Measurements from ENCODE around the gene HKDC1.
A peak's percentile ranks its signal among the peaks of the same experiment; 100 is the strongest.

HKDC1 gene

DNA sequence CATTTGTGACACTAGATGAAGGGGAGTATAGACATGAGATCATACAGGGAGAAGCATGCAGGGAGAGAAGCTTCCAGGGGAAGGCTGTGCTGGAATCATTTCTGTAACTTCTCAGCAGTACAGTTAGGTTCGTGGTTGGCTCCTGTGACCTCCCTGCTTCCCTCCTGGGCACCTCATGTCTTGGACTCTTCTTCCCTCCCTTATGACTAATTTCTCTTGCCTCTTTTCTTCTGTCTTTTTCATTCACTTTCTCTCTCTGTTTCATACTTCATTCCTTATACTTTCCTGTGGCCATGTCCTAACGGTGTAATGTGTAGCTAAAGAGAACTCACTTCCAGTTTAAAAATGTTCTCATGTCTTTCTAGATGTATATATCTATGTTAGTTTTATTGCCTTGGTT is 19.1 kb upstream of the HKDC1 start:
- Histone ChIP-seq H3K27me3 (ENCODE audit: insufficient read depth, low read length) (no peaks in the 10 kb centered on the region), H2AFZ (ENCODE audit: low read length, unreplicated experiment) (no peak overlapping the region), H3K36me3 (ENCODE audit: insufficient read depth, low read length) (peaks cover 6% of the 10 kb centered on the region), H3K4me1 (ENCODE audit: control insufficient read depth, insufficient read depth, low read length, unreplicated experiment) (peaks cover 3% of the 10 kb centered on the region), H3K27ac (ENCODE audit: low read depth, low read length) (no peak overlapping the region), H3K79me2 (ENCODE audit: control insufficient read depth, insufficient read depth, low read length, unreplicated experiment) (no peaks in the 10 kb centered on the region), H3K4me3 (ENCODE audit: low read depth, low read length) (no peak overlapping the region)

GRCh38 chr10:69202332-69202731 is 17.8 kb upstream of the HKDC1 start:
- H3K79me2 ChIP-seq (ENCODE audit: control insufficient read depth, insufficient read depth, low read length, unreplicated experiment), result no peaks in the 10 kb centered on the region
- H3K4me1 ChIP-seq (ENCODE audit: control insufficient read depth, insufficient read depth, low read length, unreplicated experiment), result peaks cover 3% of the 10 kb centered on the region
- no peak overlapping the region for H2AFZ ChIP-seq (ENCODE audit: low read length, unreplicated experiment)
- no peak overlapping the region for H3K4me3 ChIP-seq (ENCODE audit: low read depth, low read length)
- peaks cover 9% of the 10 kb centered on the region for H3K36me3 ChIP-seq (ENCODE audit: insufficient read depth, low read length)
- H3K27me3 ChIP-seq (ENCODE audit: insufficient read depth, low read length), result no peaks in the 10 kb centered on the region
- no peak overlapping the region for H3K27ac ChIP-seq (ENCODE audit: low read depth, low read length)

DNA sequence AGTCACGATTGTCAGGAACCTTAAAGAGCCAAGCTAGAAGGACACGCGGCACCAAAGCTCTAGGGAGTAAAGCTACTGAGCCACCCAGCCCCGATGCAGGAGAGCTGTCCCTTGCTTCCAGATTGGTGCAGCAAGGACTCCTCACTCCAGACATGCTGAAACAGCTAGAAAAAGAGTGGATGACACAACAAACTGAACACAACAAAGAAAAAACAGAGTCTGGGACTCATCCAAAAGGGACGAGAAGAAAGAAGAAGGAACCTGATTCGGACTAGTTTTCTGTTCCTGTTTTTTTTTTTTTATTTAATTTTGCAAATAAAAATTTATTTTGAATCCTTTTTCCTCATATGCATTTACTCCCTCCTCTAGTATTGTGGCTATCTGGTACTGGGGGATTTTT is 11.4 kb upstream of the HKDC1 start:
- Histone ChIP-seq H3K79me2 (ENCODE audit: control insufficient read depth, insufficient read depth, low read length, unreplicated experiment) (no peaks in the 10 kb centered on the region), H3K27me3 (ENCODE audit: insufficient read depth, low read length) (no peaks in the 10 kb centered on the region), H3K4me1 (ENCODE audit: control insufficient read depth, insufficient read depth, low read length, unreplicated experiment) (no peaks in the 10 kb centered on the region), H2AFZ (ENCODE audit: low read length, unreplicated experiment) (no peak overlapping the region), H3K36me3 (ENCODE audit: insufficient read depth, low read length) (peaks cover 17% of the 10 kb centered on the region; the same call in 1 of the 2 replicates), H3K4me3 (ENCODE audit: low read depth, low read length) (no peak overlapping the region), H3K27ac (ENCODE audit: low read depth, low read length) (no peak overlapping the region)

DNA sequence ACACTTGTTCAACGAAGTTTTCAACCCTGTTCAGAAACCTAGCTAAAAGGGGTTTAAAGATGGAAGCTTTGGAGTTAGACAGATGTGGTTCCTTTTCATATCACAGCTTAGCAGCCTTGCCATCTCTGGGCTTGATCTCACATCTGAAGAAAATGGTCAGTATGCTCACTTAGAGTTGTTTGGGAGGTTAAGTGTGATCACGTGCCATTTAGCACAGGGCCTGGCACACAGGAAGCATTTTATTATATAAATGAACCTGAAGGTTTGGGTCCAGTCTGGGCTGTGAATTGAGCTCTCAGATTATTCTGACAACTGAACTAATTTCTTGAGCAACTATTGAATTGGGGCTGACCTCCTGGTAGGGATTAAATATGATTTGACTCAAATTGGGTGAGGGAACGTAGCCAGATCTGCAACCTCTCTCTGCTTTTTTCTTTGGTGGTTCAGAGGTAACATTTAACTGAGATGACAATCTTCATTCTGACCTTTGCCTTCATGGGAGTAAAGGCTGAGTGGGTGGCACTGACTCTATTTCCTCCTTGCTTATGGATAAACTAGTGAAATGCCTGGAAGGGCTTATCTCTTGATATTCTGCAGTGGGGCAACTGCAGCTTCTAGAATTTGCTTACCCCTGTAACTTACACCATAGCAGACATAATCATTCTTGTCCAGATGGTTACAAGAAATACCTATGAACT is 10.2 kb upstream of the HKDC1 start:
- H3K4me3 ChIP-seq (ENCODE audit: low read depth, low read length), result no peak overlapping the region

DNA sequence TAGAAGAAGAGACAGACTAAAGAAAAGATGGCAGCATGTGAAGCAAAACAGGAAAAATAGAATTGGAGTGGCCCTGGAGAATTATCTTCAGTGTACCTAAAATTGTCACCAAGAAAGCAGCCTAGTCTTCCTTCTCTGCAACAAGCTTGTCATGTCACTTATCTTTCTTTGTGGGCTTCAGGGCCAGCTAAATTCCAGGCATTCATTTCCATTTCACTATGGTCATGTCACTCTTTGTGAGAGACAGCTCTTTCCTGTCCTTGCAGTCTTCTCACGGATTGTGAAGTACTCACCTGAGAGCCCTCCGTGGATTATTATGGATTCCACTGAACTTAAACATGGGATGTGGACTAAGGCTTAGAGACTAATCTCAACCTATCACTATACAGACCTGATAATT is 9.0 kb upstream of the HKDC1 start:
- Histone ChIP-seq H2AFZ (ENCODE audit: low read length, unreplicated experiment) (no peak overlapping the region), H3K79me2 (ENCODE audit: control insufficient read depth, insufficient read depth, low read length, unreplicated experiment) (no peaks in the 10 kb centered on the region), H3K4me1 (ENCODE audit: control insufficient read depth, insufficient read depth, low read length, unreplicated experiment) (peaks cover 5% of the 10 kb centered on the region)

More for the DNA sequence above, 10.2 kb upstream of the HKDC1 start:
- peaks cover 17% of the 10 kb centered on the region; the same call in 1 of the 2 replicates for H3K36me3 ChIP-seq (ENCODE audit: insufficient read depth, low read length)
- no peaks in the 10 kb centered on the region for H3K27me3 ChIP-seq (ENCODE audit: insufficient read depth, low read length)
- no peak overlapping the region for H2AFZ ChIP-seq (ENCODE audit: low read length, unreplicated experiment)
- no peaks in the 10 kb centered on the region for H3K4me1 ChIP-seq (ENCODE audit: control insufficient read depth, insufficient read depth, low read length, unreplicated experiment)
- no peak overlapping the region for H3K27ac ChIP-seq (ENCODE audit: low read depth, low read length)
- no peaks in the 10 kb centered on the region for H3K79me2 ChIP-seq (ENCODE audit: control insufficient read depth, insufficient read depth, low read length, unreplicated experiment)

DNA sequence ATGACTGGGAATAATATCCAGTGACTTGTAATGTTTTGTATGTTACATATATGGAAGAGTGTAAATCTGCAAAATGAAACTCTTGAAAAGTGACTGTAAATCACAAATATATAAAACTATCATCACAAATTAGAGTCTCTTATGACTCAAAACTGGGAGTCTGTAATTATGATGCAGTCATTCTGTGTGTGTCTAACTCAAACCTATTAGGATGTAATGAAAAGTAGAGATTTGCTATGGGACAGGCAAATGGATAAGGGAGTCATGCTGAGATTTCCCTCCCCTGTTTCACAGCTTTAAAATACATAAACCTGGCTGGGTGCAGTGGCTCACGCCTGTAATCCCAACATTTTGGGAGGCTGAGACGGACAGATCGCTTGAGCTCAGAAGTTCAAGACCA is 8.6 kb upstream of the HKDC1 start:
- Histone ChIP-seq H3K4me3 (ENCODE audit: low read depth, low read length) (no peak overlapping the region), H2AFZ (ENCODE audit: low read length, unreplicated experiment) (no peak overlapping the region), H3K27me3 (ENCODE audit: insufficient read depth, low read length) (no peaks in the 10 kb centered on the region), H3K36me3 (ENCODE audit: insufficient read depth, low read length) (peaks cover 11% of the 10 kb centered on the region; the same call in 1 of the 2 replicates), H3K4me1 (ENCODE audit: control insufficient read depth, insufficient read depth, low read length, unreplicated experiment) (peaks cover 5% of the 10 kb centered on the region), H3K79me2 (ENCODE audit: control insufficient read depth, insufficient read depth, low read length, unreplicated experiment) (no peaks in the 10 kb centered on the region), H3K27ac (ENCODE audit: low read depth, low read length) (no peak overlapping the region)

More for the DNA sequence above, 9.0 kb upstream of the HKDC1 start:
- Histone ChIP-seq H3K36me3 (ENCODE audit: insufficient read depth, low read length) (peaks cover 14% of the 10 kb centered on the region; the same call in 1 of the 2 replicates), H3K27ac (ENCODE audit: low read depth, low read length) (no peak overlapping the region), H3K4me3 (ENCODE audit: low read depth, low read length) (no peak overlapping the region), H3K27me3 (ENCODE audit: insufficient read depth, low read length) (no peaks in the 10 kb centered on the region)

GRCh38 chr10:69213591-69214311 is 6.4 kb upstream of the HKDC1 start:
- Histone ChIP-seq H3K27me3 (ENCODE audit: insufficient read depth, low read length) (no peaks in the 10 kb centered on the region), H3K36me3 (ENCODE audit: insufficient read depth, low read length) (0 out of 2 replicates have a peak, but pooled peaks cover under 1% of the 10 kb centered on the region), H3K79me2 (ENCODE audit: control insufficient read depth, insufficient read depth, low read length, unreplicated experiment) (no peaks in the 10 kb centered on the region), H3K4me1 (ENCODE audit: control insufficient read depth, insufficient read depth, low read length, unreplicated experiment) (peaks cover 22% of the 10 kb centered on the region), H3K4me3 (ENCODE audit: low read depth, low read length) (no peak overlapping the region), H3K27ac (ENCODE audit: low read depth, low read length) (no peak overlapping the region), H2AFZ (ENCODE audit: low read length, unreplicated experiment) (no peak overlapping the region)

- Histone ChIP-seq H3K79me2 (ENCODE audit: control insufficient read depth, insufficient read depth, low read length, unreplicated experiment) (no peaks in the 10 kb centered on the region), H3K36me3 (ENCODE audit: insufficient read depth, low read length) (no peaks in the 10 kb centered on the region), H3K4me1 (ENCODE audit: control insufficient read depth, insufficient read depth, low read length, unreplicated experiment) (peaks cover 26% of the 10 kb centered on the region), H3K4me3 (ENCODE audit: low read depth, low read length) (no peak overlapping the region), H3K27me3 (ENCODE audit: insufficient read depth, low read length) (no peaks in the 10 kb centered on the region), H2AFZ (ENCODE audit: low read length, unreplicated experiment) (no peak overlapping the region), H3K27ac (ENCODE audit: low read depth, low read length) (no peak overlapping the region)
Observed at GRCh38 chr10:69214666-69215131, 5.4 kb upstream of the HKDC1 start.

GRCh38 chr10:69215405-69216171 is 4.5 kb upstream of the HKDC1 start:
- Histone ChIP-seq H3K4me3 (ENCODE audit: low read depth, low read length) (no peak overlapping the region), H3K27ac (ENCODE audit: low read depth, low read length) (no peak overlapping the region)

DNA sequence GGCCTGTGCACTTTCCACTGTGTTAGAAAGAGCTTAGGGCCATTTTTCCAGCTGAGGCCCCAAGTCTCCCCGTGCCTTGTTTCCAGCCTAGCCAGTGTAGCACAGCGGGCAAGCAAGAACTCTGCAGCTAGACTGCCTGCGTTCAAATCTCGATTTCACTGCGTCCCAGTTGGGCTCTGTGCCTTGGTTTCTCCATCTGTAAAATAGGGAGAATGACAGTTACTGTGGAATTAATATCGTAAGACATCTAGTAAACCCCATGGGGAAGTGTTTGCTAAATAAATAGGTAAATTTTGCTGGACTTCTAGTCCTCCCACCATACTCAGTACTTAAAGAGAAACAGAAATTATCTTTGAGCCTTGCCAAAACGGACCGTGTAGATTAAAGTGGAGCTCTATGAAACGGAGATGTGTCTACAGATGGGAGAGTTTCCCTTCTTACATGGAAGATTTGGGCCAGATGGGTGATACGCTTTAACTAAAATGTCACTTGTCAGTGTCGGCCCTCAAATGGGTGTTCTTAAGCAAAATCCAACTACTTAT is 3.5 kb upstream of the HKDC1 start:
- Histone ChIP-seq H3K4me3 (ENCODE audit: low read depth, low read length) (no peak overlapping the region), H3K79me2 (ENCODE audit: control insufficient read depth, insufficient read depth, low read length, unreplicated experiment) (no peaks in the 10 kb centered on the region), H3K27ac (ENCODE audit: low read depth, low read length) (peak overlapping the region; percentile 32), H3K36me3 (ENCODE audit: insufficient read depth, low read length) (no peaks in the 10 kb centered on the region), H2AFZ (ENCODE audit: low read length, unreplicated experiment) (no peak overlapping the region), H3K4me1 (ENCODE audit: control insufficient read depth, insufficient read depth, low read length, unreplicated experiment) (peaks cover 26% of the 10 kb centered on the region), H3K27me3 (ENCODE audit: insufficient read depth, low read length) (no peaks in the 10 kb centered on the region)

More at GRCh38 chr10:69215405-69216171, 4.5 kb upstream of the HKDC1 start:
- Histone ChIP-seq H3K36me3 (ENCODE audit: insufficient read depth, low read length) (no peaks in the 10 kb centered on the region), H2AFZ (ENCODE audit: low read length, unreplicated experiment) (no peak overlapping the region), H3K4me1 (ENCODE audit: control insufficient read depth, insufficient read depth, low read length, unreplicated experiment) (peaks cover 26% of the 10 kb centered on the region), H3K79me2 (ENCODE audit: control insufficient read depth, insufficient read depth, low read length, unreplicated experiment) (no peaks in the 10 kb centered on the region), H3K27me3 (ENCODE audit: insufficient read depth, low read length) (no peaks in the 10 kb centered on the region)
